ENCODE measurements around the gene COL10A1. TPM values are rescaled to one million over a fixed set of nuclear protein-coding genes. Genes with fewer than 3 reads are reported as not detected.

COL10A1 gene
- total RNA-seq: not detected

- DNase-seq (ENCODE audit: low spot score in 2 of 2) (no peak), ATAC-seq (no peak)
- Mint-ChIP-seq H3K36me3 (no peaks in the 10 kb centered on the region), H3K27ac (no peak within 1 kb of the TSS), H3K9me3 (no peaks in the 10 kb centered on the region)
These were observed at the start of gene COL10A1 for GRCh38 chr6:116126032-116126431. COL10A1 (minus strand) TSS chr6:116126132; CDS start chr6:116125492, 640 bp downstream.

- H3K36me3 Mint-ChIP-seq: peaks cover 16 to 23% of the 10 kb centered on the region in 2 donors
- no peak overlapping the region for H3K27ac Mint-ChIP-seq
- H3K9me3 Mint-ChIP-seq: peaks cover 8 to 14% of the 10 kb centered on the region in 2 donors
- ATAC-seq (no peak), DNase-seq (ENCODE audit: low spot score in 2 of 2) (no peak)
These were observed 49.4 kb upstream of the COL10A1 start for GRCh38 chr6:116175344-116175743.

- Mint-ChIP-seq H3K27ac (no peak overlapping the region), H3K9me3 (peaks cover 8 to 19% of the 10 kb centered on the region in 2 donors), H3K36me3 (peaks cover 16 to 23% of the 10 kb centered on the region in 2 donors)
- DNase-seq (ENCODE audit: low spot score in 2 of 2): no peak
- ATAC-seq: no peak
These were observed 48.0 kb upstream of the COL10A1 start for GRCh38 chr6:116173928-116174327.

- Mint-ChIP-seq H3K27ac (no peak overlapping the region), H3K36me3 (peaks cover 15 to 33% of the 10 kb centered on the region in 2 donors), H3K9me3 (peaks cover 7 to 19% of the 10 kb centered on the region in 2 donors)
- no peak for ATAC-seq
- no peak for DNase-seq (ENCODE audit: low spot score in 2 of 2)
These were observed 44.6 kb upstream of the COL10A1 start for GRCh38 chr6:116170358-116171057.

GRCh38 chr6:116169880-116170279 is 43.9 kb upstream of the COL10A1 start:
- peaks cover 16 to 35% of the 10 kb centered on the region in 2 donors for H3K36me3 Mint-ChIP-seq
- peaks cover 4 to 15% of the 10 kb centered on the region in 2 donors for H3K9me3 Mint-ChIP-seq
- ATAC-seq: no peak
- no peak for DNase-seq (ENCODE audit: low spot score in 2 of 2)
- H3K27ac Mint-ChIP-seq: no peak overlapping the region

GRCh38 chr6:116168148-116168547 is 42.2 kb upstream of the COL10A1 start:
- peaks cover 22 to 49% of the 10 kb centered on the region in 2 donors for H3K36me3 Mint-ChIP-seq

GRCh38 chr6:116166369-116166768 is 40.4 kb upstream of the COL10A1 start:
- no peak for ATAC-seq
- peaks cover 11 to 30% of the 10 kb centered on the region in 2 donors for H3K9me3 Mint-ChIP-seq

More at GRCh38 chr6:116168148-116168547, 42.2 kb upstream of the COL10A1 start:
- ATAC-seq (no peak), DNase-seq (ENCODE audit: low spot score in 2 of 2) (no peak)
- H3K9me3 Mint-ChIP-seq: peaks cover 10 to 28% of the 10 kb centered on the region in 2 donors
- H3K27ac Mint-ChIP-seq: no peak overlapping the region

GRCh38 chr6:116165596-116165995 is 39.7 kb upstream of the COL10A1 start:
- Mint-ChIP-seq H3K36me3 (peaks cover 24 to 45% of the 10 kb centered on the region in 2 donors), H3K9me3 (peaks cover 11 to 25% of the 10 kb centered on the region in 2 donors), H3K27ac (no peak overlapping the region)
- no peak for ATAC-seq
- DNase-seq (ENCODE audit: low spot score in 2 of 2): no peak

More at GRCh38 chr6:116166369-116166768, 40.4 kb upstream of the COL10A1 start:
- Mint-ChIP-seq H3K36me3 (peaks cover 24 to 51% of the 10 kb centered on the region in 2 donors), H3K27ac (no peak overlapping the region)
- DNase-seq (ENCODE audit: low spot score in 2 of 2): no peak

- H3K9me3 Mint-ChIP-seq: peaks cover 7 to 19% of the 10 kb centered on the region in 2 donors
- no peak for DNase-seq (ENCODE audit: low spot score in 2 of 2)
- no peak overlapping the region for H3K27ac Mint-ChIP-seq
- peaks cover 19 to 30% of the 10 kb centered on the region in 2 donors for H3K36me3 Mint-ChIP-seq
- ATAC-seq: no peak
These were observed 34.0 kb upstream of the COL10A1 start for GRCh38 chr6:116159782-116160524.

GRCh38 chr6:116158641-116159040 is 32.7 kb upstream of the COL10A1 start:
- Mint-ChIP-seq H3K36me3 (peaks cover 11 to 19% of the 10 kb centered on the region in 2 donors), H3K9me3 (peaks cover 6 to 11% of the 10 kb centered on the region in 2 donors), H3K27ac (no peak overlapping the region)
- DNase-seq (ENCODE audit: low spot score in 2 of 2) (no peak), ATAC-seq (no peak)

GRCh38 chr6:116157391-116157790 is 31.5 kb upstream of the COL10A1 start:
- peaks cover 5 to 7% of the 10 kb centered on the region in 2 donors for H3K36me3 Mint-ChIP-seq
- H3K9me3 Mint-ChIP-seq: peaks cover 0 to 5% of the 10 kb centered on the region in 2 donors
- no peak for DNase-seq (ENCODE audit: low spot score in 2 of 2)
- H3K27ac Mint-ChIP-seq: no peak overlapping the region
- no peak for ATAC-seq

GRCh38 chr6:116156405-116157326 is 30.7 kb upstream of the COL10A1 start:
- ATAC-seq (no peak), DNase-seq (ENCODE audit: low spot score in 2 of 2) (no peak)
- Mint-ChIP-seq H3K27ac (no peak overlapping the region), H3K36me3 (peaks cover 5 to 7% of the 10 kb centered on the region in 2 donors), H3K9me3 (peaks cover 0 to 5% of the 10 kb centered on the region in 2 donors)

- DNase-seq (ENCODE audit: low spot score in 2 of 2) (no peak), ATAC-seq (no peak)
- Mint-ChIP-seq H3K9me3 (no peaks in the 10 kb centered on the region), H3K27ac (no peak overlapping the region), H3K36me3 (peaks cover 0 to 5% of the 10 kb centered on the region in 2 donors)
These were observed 29.0 kb upstream of the COL10A1 start for GRCh38 chr6:116154887-116155286.

GRCh38 chr6:116152620-116153019 is 26.7 kb upstream of the COL10A1 start:
- H3K9me3 Mint-ChIP-seq: no peaks in the 10 kb centered on the region
- H3K36me3 Mint-ChIP-seq: no peaks in the 10 kb centered on the region
- no peak overlapping the region for H3K27ac Mint-ChIP-seq
- DNase-seq (ENCODE audit: low spot score in 2 of 2) (no peak), ATAC-seq (no peak)

- no peaks in the 10 kb centered on the region for H3K9me3 Mint-ChIP-seq
- no peak overlapping the region for H3K27ac Mint-ChIP-seq
- no peak for ATAC-seq
- no peaks in the 10 kb centered on the region for H3K36me3 Mint-ChIP-seq
- no peak for DNase-seq (ENCODE audit: low spot score in 2 of 2)
These were observed 20.1 kb upstream of the COL10A1 start for GRCh38 chr6:116145803-116146675.

- ATAC-seq (no peak), DNase-seq (ENCODE audit: low spot score in 2 of 2) (no peak)
- Mint-ChIP-seq H3K27ac (no peak overlapping the region), H3K36me3 (no peaks in the 10 kb centered on the region), H3K9me3 (no peaks in the 10 kb centered on the region)
These were observed 18.7 kb upstream of the COL10A1 start for GRCh38 chr6:116144605-116145004.
